ENCODE measurements around the gene SEC22A.

Gene SEC22A

GRCh38 chr3:123158899-123159390 is 42.8 kb upstream of the SEC22A start:
- no peak for TF ChIP-seq CTCF (IDR thresholded peaks at IDR 0.05; ENCODE audit: low read depth, low read length, missing control alignments)
- in situ Hi-C loops (cut with HindIII; ENCODE audit: low pct_ligation_motif_present, low sequenced_read_pairs) = no loop called here
- H3K36me3 ChIP-seq (replicated peaks) = peaks cover 60% of the 10 kb centered on the region
- no peak for DNase-seq
- no peak overlapping the region for H3K4me3 ChIP-seq (ENCODE audit: low read depth, low read length)
- no peak overlapping the region for H3K27ac ChIP-seq
- no peaks in the 10 kb centered on the region for H3K27me3 ChIP-seq (replicated peaks)

- Histone ChIP-seq H3K27me3 (replicated peaks) (no peaks in the 10 kb centered on the region), H3K36me3 (replicated peaks) (peaks cover 64% of the 10 kb centered on the region), H3K27ac (no peak overlapping the region), H3K4me3 (ENCODE audit: low read depth, low read length) (no peak overlapping the region)
- in situ Hi-C loops (cut with HindIII; ENCODE audit: low pct_ligation_motif_present, low sequenced_read_pairs) = no loop called here
- DNase-seq = peak; percentile 24
- no peak for TF ChIP-seq CTCF (IDR thresholded peaks at IDR 0.05; ENCODE audit: low read depth, low read length, missing control alignments)
These were observed 41.7 kb upstream of the SEC22A start for GRCh38 chr3:123159926-123160635.

GRCh38 chr3:123161167-123161566 is 40.6 kb upstream of the SEC22A start:
- no peak for DNase-seq
- no peaks in the 10 kb centered on the region for H3K27me3 ChIP-seq (replicated peaks)
- H3K36me3 ChIP-seq (replicated peaks) = peaks cover 58% of the 10 kb centered on the region
- TF ChIP-seq CTCF (IDR thresholded peaks at IDR 0.05; ENCODE audit: low read depth, low read length, missing control alignments) = peak; percentile 22
- in situ Hi-C loops (cut with HindIII; ENCODE audit: low pct_ligation_motif_present, low sequenced_read_pairs) = no loop called here
- no peak overlapping the region for H3K4me3 ChIP-seq (ENCODE audit: low read depth, low read length)
- H3K27ac ChIP-seq = no peak overlapping the region

GRCh38 chr3:123163141-123163540 is 38.6 kb upstream of the SEC22A start:
- TF ChIP-seq CTCF (IDR thresholded peaks at IDR 0.05; ENCODE audit: low read depth, low read length, missing control alignments) = no peak
- Histone ChIP-seq H3K27me3 (replicated peaks) (no peaks in the 10 kb centered on the region), H3K36me3 (replicated peaks) (peaks cover 56% of the 10 kb centered on the region), H3K27ac (no peak overlapping the region), H3K4me3 (ENCODE audit: low read depth, low read length) (no peak overlapping the region)
- DNase-seq = no peak
- in situ Hi-C loops (cut with HindIII; ENCODE audit: low pct_ligation_motif_present, low sequenced_read_pairs) = no loop called here

GRCh38 chr3:123165163-123165562 is 36.6 kb upstream of the SEC22A start:
- no peak for DNase-seq
- Histone ChIP-seq H3K27me3 (replicated peaks) (no peaks in the 10 kb centered on the region), H3K27ac (no peak overlapping the region), H3K36me3 (replicated peaks) (peaks cover 53% of the 10 kb centered on the region), H3K4me3 (ENCODE audit: low read depth, low read length) (no peak overlapping the region)
- in situ Hi-C loops (cut with HindIII; ENCODE audit: low pct_ligation_motif_present, low sequenced_read_pairs) = no loop called here
- TF ChIP-seq CTCF (IDR thresholded peaks at IDR 0.05; ENCODE audit: low read depth, low read length, missing control alignments) = no peak

GRCh38 chr3:123167686-123168085 is 34.1 kb upstream of the SEC22A start:
- H3K36me3 ChIP-seq (replicated peaks) = peaks cover 31% of the 10 kb centered on the region
- no peaks in the 10 kb centered on the region for H3K27me3 ChIP-seq (replicated peaks)
- H3K27ac ChIP-seq = no peak overlapping the region
- in situ Hi-C loops (cut with HindIII; ENCODE audit: low pct_ligation_motif_present, low sequenced_read_pairs) = no loop called here
- H3K4me3 ChIP-seq (ENCODE audit: low read depth, low read length) = no peak overlapping the region
- no peak for DNase-seq
- TF ChIP-seq CTCF (IDR thresholded peaks at IDR 0.05; ENCODE audit: low read depth, low read length, missing control alignments) = no peak

Data from brain microvascular endothelial cell (primary cell).